ENCODE data around the gene RNU5D-1.
A peak's percentile ranks its signal among the peaks of the same experiment; 100 is the strongest.

The RNU5D-1 gene

DNA sequence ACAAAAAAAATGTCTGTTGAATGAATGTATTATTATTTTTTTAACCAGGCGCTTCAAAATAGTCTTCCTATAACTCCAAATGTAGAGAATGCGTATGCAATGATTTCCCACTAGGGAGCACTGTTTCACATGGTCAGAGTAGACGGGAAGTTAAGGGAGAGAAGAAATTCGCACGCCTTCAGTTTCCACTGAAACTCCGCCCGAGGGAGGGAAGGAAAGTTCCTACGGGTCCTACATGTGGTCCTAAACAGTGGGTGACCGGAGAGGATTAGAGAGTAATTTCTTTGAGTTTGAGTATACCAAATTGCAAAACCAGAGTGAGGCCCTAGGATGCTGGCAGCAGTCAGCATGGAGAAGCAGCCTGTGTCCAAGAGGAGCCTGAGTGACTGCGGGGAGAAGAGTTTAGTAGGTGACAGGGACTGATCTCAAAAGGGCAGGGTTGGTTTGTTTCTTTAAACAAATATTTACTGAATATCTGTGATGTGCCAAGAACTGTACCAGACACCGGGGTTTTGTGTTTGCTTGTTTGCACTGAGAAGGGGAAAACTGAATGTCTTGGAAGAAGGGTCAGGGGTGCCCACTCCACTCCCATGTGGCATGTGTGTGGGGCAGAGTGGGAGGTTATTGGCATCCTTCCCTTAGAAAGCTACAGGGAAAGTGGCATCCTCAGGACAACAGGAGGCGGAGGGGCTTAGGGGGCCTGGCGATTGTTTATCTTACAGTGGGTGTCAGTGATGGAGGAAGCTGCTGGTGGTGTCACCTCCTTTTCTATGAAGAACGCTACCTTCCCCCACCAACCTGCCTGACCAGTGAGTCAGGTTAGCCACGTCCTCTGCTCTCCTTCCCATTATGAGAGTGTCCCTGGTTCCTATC, 22.8 kb downstream of the RNU5D-1 start:
- TF ChIP-seq, protein P1, sequence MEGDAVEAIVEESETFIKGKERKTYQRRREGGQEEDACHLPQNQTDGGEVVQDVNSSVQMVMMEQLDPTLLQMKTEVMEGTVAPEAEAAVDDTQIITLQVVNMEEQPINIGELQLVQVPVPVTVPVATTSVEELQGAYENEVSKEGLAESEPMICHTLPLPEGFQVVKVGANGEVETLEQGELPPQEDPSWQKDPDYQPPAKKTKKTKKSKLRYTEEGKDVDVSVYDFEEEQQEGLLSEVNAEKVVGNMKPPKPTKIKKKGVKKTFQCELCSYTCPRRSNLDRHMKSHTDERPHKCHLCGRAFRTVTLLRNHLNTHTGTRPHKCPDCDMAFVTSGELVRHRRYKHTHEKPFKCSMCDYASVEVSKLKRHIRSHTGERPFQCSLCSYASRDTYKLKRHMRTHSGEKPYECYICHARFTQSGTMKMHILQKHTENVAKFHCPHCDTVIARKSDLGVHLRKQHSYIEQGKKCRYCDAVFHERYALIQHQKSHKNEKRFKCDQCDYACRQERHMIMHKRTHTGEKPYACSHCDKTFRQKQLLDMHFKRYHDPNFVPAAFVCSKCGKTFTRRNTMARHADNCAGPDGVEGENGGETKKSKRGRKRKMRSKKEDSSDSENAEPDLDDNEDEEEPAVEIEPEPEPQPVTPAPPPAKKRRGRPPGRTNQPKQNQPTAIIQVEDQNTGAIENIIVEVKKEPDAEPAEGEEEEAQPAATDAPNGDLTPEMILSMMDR (IDR thresholded peaks at IDR 0.05; ENCODE audit: insufficient read depth, low read length, missing control alignments) = peak; percentile 33
- H3K4me3 ChIP-seq (ENCODE audit: low read depth, low read length) = no peak overlapping the region
- CTCF ChIA-PET = interaction anchor here (0.6 to 12.6 kb wide), 15 partner anchors 9 to 86 kb away, joined by 3 to 217 read pairs (median 5); partner anchors contain the start of gene RNU5D-1
- POLR2A ChIA-PET = interaction anchor here (0.6 kb wide), 1 partner anchor 33 kb away, joined by 5 read pairs; no protein-coding TSS in a partner anchor
- DNase-seq (ENCODE audit: low read depth, low spot score) = no peak

DNA sequence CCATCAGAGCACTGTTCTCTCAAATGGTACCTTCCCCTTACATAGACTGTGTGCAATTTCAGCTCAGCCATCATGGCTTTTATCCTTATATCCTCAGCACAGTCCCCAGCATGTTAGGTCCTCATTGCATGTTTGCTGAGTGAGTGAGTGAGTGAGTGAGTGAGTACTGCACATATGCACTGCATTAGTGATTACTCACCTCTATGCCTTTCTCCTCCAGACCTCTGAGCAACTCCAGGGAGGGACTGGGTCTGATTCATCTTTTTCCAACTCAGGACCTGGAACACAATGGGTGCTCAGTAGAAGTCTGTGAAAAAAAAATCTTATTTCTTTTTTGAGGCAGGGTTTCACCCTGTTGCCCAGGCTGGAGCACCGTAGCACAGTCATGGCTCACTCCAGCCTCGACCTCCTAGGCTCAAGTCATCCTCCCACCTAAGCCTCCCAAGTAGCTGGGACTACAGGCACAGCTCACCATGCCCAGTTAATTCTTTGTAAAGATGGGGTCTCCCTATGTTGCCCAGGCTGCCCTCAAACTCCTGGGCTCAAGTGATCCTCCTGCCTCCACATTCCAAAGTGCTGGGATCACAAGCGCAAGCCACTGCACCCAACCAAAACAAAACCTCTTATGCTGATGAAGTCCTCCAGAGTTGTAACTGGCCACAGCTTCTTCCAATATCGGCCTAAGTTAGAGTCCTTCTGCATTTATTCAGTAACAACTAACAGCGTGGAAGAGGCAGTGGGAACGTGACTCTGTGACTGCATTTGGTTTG, 23.7 kb downstream of the RNU5D-1 start:
- H3K4me3 ChIP-seq (ENCODE audit: low read depth, low read length) = no peak overlapping the region
- peak; percentile 77 for DNase-seq (ENCODE audit: low read depth, low spot score)
- ChIA-PET POLR2A (interaction anchor here (0.5 to 1.4 kb wide), 5 partner anchors 23 to 596 kb away, joined by 3 to 5 read pairs (median 4); partner anchors contain the start of genes ARMH1 and TMEM53), CTCF (interaction anchor here (0.5 to 2.9 kb wide), 10 partner anchors 8 to 86 kb away, joined by 3 to 37 read pairs (median 4); partner anchors contain the start of gene RNU5D-1)
- TF ChIP-seq, protein P1 (IDR thresholded peaks at IDR 0.05; ENCODE audit: insufficient read depth, low read length, missing control alignments) = no peak

DNA sequence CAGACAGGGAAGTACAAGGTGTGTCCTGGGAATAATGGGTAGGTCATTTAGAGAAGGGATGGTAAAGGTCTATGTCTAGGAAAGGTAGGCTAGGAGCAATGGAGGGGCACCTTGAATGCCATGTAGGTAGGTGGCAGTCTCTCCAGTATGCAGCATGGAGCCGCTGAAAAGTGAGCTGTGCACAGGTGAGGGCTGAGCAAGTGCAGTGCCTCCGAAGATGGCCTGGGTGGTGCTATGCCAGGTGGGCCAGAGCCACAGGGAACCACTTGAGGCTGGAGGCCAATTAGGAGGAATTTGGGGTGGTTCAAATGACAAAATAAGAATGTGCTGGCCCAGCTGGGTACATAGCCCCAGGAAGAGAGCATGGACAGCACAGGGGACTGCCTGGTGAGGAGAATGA, 25.0 kb downstream of the RNU5D-1 start:
- no peak for DNase-seq (ENCODE audit: low read depth, low spot score)
- POLR2A ChIA-PET = interaction anchor here (0.8 to 1.4 kb wide), 2 partner anchors 25 to 32 kb away, joined by 3 to 5 read pairs; partner anchors contain the start of genes ARMH1, RNU5D-1 and TMEM53
- CTCF ChIA-PET = interaction anchor here (2.1 to 2.9 kb wide), 2 partner anchors 11 to 26 kb away, joined by 11 to 37 read pairs; partner anchors contain the start of gene RNU5D-1
- no peak overlapping the region for H3K4me3 ChIP-seq (ENCODE audit: low read depth, low read length)
- TF ChIP-seq, protein P1 (IDR thresholded peaks at IDR 0.05; ENCODE audit: insufficient read depth, low read length, missing control alignments) = no peak

DNA sequence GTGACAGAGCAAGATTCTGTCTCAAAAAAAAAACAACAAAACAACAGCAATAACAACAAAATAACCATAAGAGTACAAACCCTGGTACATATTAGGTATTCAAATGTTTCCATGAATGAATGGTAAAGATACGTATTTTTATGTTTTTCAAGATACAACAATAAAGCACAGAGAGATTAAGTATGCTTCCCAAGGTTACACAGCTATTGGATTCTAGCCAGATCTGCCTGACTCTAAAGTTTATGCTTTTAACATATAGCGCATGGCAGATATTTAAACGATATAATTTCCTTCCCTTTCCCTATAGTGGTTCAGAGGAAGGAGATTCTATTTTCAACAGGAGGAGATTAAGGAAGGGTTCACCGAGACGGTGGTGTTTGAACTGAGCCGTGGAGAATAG, 25.5 kb downstream of the RNU5D-1 start:
- CTCF ChIA-PET = interaction anchor here (1.0 to 2.9 kb wide), 3 partner anchors 12 to 26 kb away, joined by 3 to 37 read pairs (median 11); partner anchors contain the start of gene RNU5D-1
- POLR2A ChIA-PET = interaction anchor here (0.8 kb wide), 1 partner anchor 25 kb away, joined by 3 read pairs; the partner anchor contains the start of gene RNU5D-1
- TF ChIP-seq, protein P1 (IDR thresholded peaks at IDR 0.05; ENCODE audit: insufficient read depth, low read length, missing control alignments) = no peak
- H3K4me3 ChIP-seq (ENCODE audit: low read depth, low read length) = no peak overlapping the region
- DNase-seq (ENCODE audit: low read depth, low spot score) = no peak

DNA sequence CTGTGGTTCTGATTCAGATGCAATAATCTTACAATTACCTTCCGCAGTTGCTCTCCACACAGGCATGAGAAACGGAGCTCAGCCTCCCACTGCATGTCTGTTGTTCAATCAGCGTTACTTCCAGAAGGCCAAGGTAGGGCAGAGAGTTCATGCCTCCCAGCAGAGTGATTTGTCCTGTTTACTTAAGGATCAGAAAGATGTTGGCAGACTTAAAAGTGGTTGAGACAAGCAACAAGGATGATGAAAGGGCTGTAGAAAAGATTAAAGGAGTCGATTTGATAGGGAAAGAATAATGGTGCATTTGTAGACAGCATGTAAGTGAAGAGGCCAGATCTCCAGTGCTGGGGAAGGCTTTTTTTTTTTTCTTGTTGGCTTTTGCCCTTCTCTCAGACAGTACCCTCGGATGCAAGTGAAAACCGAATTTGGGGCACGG, 29.8 kb downstream of the RNU5D-1 start:
- H3K4me3 ChIP-seq (ENCODE audit: low read depth, low read length) = no peak overlapping the region
- TF ChIP-seq, protein P1 (IDR thresholded peaks at IDR 0.05; ENCODE audit: insufficient read depth, low read length, missing control alignments) = no peak
- ChIA-PET POLR2A (no interaction called here), CTCF (interaction anchor here (1.6 kb wide), 1 partner anchor 14 kb away, joined by 10 read pairs; no protein-coding TSS in a partner anchor)
- no peak for DNase-seq (ENCODE audit: low read depth, low spot score)

All from AG04449 (cell line).